A549 (cell line): ENCODE data around the gene CHD9.

ENCODE experiments used
- SREBF2 ChIP-seq: fragments of 450-650 bp; IDR thresholded peaks from 2 replicates; pipeline ENCODE4 v1.6.1; 2014; ENCODE audit warnings: mild to moderate bottlenecking, moderate library complexity
- TF ChIP-seq, protein P1 (sequence below): fragments of >200 bp; sonication (Bioruptor Twin); formaldehyde crosslinking; IDR thresholded peaks from 3 replicates; pipeline ENCODE4 v1.5.1; 2016

DNA sequence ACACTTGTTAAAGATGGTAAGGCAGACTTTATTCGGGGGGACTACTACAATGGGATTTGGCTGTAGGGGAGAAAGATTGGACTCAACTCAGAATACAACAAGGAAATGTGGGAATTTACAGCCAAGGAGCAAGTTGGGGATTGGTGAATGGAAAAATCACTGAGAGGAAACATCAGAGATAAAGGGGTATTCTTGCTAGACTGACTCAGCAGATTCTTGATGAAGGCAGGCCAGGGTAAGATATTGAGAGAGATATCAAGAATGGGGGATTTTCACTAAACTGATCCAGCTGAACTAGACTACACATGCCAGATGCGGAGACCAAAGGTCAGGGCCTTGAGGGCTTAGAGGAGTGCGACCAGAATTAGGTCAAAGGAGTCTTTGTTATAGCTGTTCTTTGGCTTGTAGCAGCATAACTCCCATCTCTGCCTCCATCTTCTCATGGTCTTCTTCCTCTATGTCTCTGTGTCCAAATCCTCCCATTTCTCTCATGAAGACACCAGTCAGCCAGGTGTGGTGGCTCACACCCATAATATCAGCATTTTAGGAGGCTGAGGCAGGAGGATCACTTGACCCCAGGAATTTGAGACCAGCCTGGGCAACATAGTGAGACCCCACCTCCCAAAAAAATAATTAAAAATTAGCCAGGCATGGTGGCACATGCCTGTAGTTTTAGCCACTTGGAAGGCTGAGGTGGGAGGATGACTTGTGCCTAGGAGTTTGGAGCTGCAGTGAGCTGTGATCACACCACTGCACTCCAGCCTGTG, 19.4 kb upstream of the CHD9 start:
- TF ChIP-seq SREBF2 = no peak
- TF ChIP-seq, protein P1, sequence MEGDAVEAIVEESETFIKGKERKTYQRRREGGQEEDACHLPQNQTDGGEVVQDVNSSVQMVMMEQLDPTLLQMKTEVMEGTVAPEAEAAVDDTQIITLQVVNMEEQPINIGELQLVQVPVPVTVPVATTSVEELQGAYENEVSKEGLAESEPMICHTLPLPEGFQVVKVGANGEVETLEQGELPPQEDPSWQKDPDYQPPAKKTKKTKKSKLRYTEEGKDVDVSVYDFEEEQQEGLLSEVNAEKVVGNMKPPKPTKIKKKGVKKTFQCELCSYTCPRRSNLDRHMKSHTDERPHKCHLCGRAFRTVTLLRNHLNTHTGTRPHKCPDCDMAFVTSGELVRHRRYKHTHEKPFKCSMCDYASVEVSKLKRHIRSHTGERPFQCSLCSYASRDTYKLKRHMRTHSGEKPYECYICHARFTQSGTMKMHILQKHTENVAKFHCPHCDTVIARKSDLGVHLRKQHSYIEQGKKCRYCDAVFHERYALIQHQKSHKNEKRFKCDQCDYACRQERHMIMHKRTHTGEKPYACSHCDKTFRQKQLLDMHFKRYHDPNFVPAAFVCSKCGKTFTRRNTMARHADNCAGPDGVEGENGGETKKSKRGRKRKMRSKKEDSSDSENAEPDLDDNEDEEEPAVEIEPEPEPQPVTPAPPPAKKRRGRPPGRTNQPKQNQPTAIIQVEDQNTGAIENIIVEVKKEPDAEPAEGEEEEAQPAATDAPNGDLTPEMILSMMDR = no peak
